VCaP (cell line): ENCODE measurements around the gene VEPH1.

Experiments used
- H3K27ac ChIP-seq: fragments of 450-650 bp; 2 replicates; pipeline ENCODE4 v1.5.1; 2017
- TF ChIP-seq, protein P1 (sequence below): fragments of 450-650 bp; conservative IDR thresholded peaks from 2 replicates; pipeline ENCODE4 v1.5.1; 2017; ENCODE audit warnings: mild to moderate bottlenecking, moderate library complexity

Gene VEPH1

DNA sequence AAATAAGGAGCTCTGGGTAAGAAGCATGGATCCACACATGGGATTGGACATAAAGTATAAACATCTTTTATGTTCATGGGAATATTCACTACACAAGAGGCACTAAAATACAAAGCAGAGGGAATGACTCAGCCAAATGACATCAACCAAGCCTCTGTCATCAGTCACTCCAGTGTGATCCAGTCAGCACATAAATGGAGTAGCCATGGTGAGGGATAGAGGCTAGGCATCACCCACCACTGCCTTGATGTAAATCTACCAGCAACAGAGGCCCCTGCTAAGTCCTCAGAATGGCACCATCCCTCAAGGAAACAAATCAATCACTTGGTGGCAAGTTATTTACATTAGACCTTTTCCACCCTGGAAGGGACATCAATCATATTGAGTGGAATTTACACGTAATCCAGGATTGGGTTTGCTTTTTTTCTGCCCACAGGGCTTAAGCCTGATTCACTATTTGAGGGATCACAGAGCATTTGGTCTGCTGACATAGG, 27.2 kb downstream of the VEPH1 start:
- TF ChIP-seq, protein P1, sequence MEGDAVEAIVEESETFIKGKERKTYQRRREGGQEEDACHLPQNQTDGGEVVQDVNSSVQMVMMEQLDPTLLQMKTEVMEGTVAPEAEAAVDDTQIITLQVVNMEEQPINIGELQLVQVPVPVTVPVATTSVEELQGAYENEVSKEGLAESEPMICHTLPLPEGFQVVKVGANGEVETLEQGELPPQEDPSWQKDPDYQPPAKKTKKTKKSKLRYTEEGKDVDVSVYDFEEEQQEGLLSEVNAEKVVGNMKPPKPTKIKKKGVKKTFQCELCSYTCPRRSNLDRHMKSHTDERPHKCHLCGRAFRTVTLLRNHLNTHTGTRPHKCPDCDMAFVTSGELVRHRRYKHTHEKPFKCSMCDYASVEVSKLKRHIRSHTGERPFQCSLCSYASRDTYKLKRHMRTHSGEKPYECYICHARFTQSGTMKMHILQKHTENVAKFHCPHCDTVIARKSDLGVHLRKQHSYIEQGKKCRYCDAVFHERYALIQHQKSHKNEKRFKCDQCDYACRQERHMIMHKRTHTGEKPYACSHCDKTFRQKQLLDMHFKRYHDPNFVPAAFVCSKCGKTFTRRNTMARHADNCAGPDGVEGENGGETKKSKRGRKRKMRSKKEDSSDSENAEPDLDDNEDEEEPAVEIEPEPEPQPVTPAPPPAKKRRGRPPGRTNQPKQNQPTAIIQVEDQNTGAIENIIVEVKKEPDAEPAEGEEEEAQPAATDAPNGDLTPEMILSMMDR: no peak
- no peak overlapping the region for H3K27ac ChIP-seq

DNA sequence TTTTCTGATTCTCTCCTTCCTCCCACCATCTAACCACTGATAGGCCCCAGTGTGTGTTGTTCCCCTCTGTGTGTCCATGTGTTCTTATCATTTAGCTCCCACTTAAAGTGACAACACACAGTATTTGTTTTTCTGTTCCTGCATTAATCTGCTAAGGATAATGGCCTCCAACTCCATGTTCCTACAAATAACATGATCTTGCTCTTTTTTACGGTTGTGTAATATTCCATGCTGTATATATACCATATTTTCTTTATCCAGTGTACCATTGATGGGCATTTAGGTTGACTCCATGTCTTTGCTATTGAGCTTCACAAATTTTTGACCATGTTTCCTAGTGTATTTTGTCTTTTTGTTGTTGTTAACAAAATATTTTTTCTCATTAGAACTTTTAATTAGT, 30.6 kb downstream of the VEPH1 start:
- TF ChIP-seq, protein P1: no peak
- peak overlapping the region; percentile 95 for H3K27ac ChIP-seq

DNA sequence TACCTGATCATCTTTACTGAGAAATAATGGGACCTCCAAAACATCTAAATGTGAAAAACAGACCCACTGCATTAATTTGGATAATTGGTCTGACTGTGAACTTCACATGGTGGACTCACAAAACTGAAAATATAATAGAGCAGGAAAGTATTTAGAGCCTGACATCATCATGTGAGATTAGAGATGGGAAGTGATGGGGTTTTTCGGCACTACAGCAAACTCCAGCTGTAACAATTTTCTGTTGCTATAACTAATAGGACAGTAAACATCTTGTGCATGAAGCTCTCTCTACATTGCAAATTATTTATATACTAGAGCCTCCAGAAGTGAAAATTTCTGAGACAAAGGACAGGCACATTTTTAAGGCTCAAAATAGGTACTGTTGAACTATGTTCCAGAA, 32.2 kb downstream of the VEPH1 start:
- TF ChIP-seq, protein P1: no peak

DNA sequence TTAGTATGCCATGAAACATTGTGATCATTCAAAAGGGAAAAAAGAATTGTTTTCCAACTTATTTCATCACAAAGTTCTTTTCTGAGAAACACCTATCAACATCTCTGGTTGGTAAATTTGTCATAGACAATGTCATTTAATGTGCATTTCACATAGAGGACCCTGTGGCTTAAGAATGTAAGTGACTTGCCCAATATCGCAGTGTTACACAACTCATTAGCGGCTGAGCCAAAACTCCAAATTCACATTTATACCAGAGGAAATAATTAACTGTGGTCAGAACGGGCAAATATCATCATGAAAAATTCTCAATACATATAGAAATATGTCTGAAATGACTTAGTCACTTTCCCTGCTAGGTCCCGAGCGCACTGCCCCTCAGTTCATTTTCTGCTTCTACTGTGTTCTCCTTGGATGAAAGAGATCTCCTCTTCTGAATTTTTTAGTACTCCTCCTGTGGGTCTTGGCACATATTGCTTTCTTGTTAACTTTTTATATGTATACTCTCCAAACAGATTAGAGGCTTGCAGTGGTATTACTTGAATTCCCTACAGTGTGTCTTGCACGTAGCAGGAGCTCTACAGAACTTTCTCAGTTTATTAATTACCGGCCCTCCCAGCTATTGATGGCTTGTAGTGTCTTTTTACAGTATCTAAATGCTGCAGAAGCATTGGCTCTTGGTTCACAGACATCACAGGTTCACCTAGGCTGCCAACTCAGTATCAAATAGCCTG, 33.5 kb downstream of the VEPH1 start:
- peak overlapping the region; percentile 95 for H3K27ac ChIP-seq
- TF ChIP-seq, protein P1: no peak

More for the DNA sequence above, 32.2 kb downstream of the VEPH1 start:
- H3K27ac ChIP-seq: peak overlapping the region; percentile 95

DNA sequence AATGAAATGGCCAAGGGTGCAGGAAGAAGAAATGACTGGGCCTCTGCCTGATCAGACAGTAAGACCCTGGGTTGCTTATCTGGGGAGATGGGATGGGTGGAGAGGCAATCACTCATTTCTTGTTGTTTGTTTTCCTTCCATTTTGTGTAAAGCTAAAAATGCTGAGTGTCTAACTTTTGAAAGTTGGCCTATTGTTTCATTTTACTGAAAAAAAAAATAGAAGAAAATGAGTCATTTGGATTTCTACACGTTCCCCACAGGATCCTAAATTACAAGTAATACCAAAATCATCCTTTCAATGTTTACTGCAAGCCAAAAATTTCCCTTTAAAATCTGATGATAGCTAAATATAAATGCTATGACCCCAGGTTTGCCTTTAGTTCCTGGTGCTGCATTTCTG, 36.0 kb downstream of the VEPH1 start:
- H3K27ac ChIP-seq: peak overlapping the region; percentile 19; the same call in 1 of the 2 replicates
- TF ChIP-seq, protein P1: no peak

DNA sequence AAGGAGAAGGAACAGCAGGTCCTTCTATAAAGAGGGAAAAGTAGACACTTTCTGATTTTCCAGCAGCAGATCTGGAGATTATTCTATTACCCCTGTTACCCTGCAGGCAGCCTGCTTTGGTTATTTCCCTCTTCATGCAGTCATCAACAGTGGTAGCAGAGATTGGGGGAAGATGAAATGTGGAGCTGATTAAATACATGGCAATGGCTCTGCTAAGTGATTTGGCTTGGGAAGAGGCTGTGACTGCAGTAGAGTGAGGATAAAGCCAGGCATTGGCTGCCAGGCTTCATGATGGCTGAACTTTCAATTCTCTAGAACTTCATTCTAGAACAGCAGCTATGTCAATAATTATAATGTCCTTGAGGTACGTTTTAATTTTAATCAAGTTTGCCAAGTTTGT, 37.5 kb downstream of the VEPH1 start:
- TF ChIP-seq, protein P1: no peak
- no peak overlapping the region for H3K27ac ChIP-seq

DNA sequence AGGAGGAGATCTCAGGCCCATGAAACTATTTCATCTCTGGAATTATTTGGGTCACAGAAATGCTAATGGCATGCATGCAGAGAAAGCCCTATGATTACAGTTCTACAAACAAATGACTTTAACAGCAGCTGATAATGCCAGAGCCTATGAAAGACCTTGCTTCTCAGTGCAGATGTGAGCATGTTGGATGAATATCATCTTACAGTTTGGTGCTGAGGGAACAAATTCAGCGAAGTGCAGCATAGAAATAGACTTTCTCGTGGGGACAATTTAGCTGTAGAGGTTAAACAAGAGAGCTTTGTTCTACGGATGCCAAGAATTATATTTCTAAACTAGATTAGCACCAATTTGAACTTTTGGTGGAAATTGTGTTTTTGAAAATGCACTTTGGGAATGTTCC, 38.9 kb downstream of the VEPH1 start:
- TF ChIP-seq, protein P1: no peak
- H3K27ac ChIP-seq: no peak overlapping the region
